GM19328 (cell line): ENCODE measurements around the gene TLK2.

Source experiments
- ATAC-seq: cut with Tn5 transposase; IDR thresholded peaks from one replicate; pipeline ENCODE4 v1.9.1; 2021; ENCODE audit warnings: mild to moderate bottlenecking, moderate library complexity; ENCODE audit not compliant: unreplicated experiment

Gene TLK2

DNA sequence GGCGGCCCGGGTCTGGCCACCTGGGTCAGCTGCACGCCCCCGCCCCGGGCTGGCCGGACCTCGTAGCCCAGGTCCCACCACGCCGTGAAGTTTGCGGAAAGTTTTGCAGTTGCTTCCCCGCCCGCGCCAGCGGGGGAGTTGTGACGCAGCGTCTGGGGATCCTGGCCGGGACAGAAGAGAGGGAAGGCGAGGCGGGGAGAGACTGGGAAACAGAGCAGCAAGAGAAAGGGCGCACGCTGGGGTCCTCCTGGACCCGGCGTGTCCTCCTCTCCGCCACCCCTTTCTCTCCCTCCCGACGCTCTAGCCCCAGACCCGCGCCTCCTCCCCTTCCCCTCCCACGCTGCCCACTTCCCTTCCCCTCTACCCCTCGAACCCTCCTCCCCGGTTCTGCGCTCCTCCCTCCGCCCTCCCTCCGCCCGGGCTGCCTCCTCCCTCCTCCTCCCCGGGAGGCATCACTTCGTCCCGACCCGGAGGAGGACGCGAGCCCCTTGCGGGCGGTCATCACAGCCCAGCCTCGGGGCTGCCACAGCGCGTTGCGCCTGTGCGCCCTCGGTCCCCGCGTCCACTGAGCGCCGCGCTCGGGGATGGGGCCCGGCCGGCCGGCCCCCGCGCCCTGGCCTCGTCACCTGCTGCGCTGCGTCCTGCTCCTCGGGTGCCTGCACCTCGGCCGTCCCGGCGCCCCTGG, 148.7 kb downstream of the TLK2 start, which contains the start of gene MRC2:
Gene MRC2, plus strand, starts transcription at position 452 of the 685 bp plus-strand sequence. Its CDS starts 133 bp downstream, at position 585.
- no peak for ATAC-seq

- no peak for ATAC-seq
Observed at GRCh38 chr17:62627904-62628633, 149.4 kb downstream of the TLK2 start.

GRCh38 chr17:62628831-62629555, 150.4 kb downstream of the TLK2 start:
- no peak for ATAC-seq

DNA sequence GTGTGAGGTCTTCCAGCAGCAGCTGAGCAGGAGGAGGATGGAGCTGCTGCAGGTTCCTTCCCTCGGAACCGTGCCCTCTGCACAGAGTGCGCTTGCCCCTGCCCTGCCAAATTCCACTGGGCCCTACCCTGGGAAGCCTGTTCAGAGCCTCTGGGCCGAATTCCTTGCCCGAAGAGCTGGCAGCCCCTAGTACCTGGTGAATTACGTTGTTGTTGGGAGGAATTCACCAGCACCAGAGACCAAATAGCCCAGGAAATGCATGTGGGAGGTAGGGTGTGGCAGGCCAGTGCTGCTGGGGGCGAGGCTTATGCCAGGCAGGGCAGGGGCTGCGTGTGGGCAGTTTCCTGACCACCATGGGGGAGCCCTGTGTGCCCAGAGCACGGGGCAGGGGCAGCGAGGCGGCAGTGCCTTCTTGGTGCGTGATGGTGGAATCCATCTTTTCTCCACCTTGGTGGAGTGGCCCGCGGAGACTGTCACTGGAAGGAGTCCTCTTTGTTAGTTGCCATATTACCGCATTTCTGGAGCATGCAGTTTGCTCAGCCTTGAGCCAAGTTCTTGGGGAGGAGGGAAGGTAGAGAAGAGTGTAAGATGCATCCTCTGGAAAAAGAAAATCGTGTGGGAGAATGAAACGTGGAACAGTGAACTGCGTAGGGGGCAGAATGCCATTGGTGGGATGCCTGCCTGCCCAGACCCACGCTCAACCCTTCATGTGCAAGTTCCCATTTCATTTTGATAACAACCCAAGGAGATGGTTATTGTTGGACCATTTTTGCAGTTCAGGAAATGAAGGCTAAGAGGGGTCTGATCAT, 151.1 kb downstream of the TLK2 start:
- no peak for ATAC-seq

DNA sequence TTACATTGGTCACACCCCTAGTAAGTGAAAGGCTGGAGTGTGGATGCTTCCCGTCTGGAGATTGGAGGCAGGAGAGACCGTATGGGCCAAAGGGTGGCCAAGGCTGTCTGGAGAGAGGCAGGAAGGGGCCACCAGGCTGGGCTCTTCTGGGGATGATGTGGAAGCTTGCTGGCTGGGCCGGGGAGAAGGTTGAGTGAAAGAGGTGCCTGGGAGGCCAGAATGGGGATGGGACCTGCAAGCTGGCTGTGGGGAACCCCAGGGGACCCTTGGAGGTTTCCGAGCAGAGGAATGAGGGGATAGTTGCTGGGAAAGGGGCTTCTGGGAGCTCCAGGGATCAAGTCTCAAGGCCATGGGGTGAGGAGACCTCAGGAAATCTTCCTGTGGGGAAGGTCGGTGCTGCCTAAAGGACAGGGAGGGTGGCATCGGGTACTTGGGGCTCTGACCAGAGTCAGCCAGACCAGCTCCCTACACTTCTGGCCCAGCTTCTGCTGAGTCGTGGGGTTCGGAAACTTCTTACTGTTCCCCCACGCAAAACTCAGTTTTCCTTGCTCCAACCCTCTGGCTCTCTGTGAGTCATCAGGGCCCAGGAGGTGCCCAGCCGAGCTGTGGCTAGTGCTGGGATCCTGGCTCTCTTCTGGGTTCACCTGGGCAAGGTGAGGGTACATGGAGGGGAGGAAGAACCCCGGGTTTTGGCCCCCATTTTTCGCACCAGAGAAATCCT, 151.9 kb downstream of the TLK2 start:
- ATAC-seq = no peak

DNA sequence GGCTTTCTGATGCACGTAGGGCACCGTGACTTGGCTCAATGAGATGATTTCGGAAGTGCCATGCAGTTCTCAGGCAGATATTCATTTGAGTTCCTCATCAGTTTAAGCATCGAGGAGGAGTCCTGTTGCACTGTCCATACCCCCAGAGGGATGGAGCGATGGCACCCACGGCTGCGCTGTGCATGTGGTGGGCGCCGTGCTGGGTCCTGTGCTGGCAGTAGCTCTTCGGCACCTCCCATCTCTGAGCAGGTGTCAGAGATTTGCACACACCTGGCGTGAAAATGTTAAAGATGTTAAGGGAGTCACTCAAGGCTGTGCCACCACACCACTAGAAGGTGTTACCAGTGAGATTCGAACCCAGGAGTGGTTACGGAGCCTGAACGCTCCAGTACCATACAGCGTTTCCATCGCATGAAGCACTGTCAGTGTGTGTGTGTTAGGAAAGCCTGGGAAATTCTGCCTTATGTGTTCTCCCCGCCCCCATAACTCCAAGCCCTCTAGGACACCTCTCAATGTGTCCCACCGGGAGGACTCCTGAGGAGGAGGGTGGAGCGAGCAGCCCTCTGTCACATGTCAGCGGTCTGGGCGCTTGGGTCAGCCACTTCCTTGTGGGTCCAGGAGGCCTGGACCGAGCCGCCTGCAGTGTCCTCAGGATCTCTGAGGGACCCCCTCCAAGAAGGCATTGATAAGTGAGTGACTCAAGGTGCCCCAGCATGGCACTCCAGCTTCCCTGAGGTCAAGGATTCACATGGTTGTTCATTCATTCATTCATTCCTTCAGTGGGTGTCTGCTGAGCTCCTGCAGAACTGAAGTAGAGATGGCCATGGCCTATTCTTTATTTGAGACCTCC, 152.7 kb downstream of the TLK2 start:
- ATAC-seq = no peak

- no peak for ATAC-seq
Observed at GRCh38 chr17:62631936-62632924, 153.6 kb downstream of the TLK2 start.

DNA sequence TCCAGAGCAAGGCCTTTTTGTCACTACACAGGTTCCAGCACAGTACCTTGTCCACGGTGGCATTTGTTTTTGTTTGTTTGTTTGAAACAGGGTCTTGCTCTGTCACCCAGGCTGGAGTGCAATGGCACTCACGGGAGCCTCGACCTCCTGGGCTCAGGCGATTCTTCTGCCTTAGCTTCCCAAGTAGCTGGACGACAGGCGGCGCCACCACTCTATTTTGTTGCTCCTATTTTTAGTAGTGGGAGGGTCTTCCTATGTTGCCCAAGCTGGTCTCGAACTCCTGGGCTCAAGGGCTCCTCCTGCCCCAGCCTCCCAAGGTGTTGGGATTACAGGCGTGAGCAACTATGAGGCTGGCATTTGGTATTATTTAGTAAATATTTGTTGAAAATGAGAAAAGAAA, 159.2 kb downstream of the TLK2 start:
- no peak for ATAC-seq

DNA sequence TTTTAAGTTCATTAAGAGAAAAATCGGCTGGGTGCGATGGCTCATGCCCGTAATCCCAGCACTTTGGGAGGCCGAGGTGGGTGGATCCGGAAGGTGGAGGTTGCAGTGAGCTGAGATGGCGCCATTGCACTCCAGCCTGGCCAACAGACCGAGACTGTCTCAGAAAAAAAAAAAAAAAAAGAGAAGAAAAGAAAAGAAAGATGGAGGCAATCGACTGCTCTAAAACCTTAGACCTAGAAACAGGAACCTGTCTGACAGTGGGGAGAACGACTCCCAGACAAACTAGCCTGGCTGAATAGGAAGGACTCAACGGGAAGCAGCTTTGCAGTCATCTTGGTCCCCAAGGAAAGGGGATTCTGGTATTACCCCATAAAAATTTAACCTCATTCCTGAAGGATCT, 162.5 kb downstream of the TLK2 start:
- ATAC-seq = no peak

DNA sequence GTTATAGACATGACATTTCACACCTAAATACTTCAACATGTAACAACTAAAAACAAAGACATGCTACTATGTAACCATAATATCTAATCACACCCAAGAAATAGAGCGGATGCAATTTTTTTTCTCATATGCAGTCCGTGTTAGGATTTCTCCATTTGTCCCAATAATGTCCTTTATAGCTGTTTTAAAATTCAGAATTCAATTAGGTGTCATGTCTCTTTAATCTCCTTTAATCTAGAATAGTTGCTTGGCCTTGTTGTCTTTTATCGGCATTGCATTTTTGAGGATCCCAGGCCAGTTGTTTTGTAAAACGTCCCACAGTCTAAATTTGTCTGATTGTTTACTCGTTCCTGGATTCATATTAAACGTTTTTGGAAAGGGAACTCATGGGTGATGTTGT, 163.3 kb downstream of the TLK2 start:
- ATAC-seq = no peak

DNA sequence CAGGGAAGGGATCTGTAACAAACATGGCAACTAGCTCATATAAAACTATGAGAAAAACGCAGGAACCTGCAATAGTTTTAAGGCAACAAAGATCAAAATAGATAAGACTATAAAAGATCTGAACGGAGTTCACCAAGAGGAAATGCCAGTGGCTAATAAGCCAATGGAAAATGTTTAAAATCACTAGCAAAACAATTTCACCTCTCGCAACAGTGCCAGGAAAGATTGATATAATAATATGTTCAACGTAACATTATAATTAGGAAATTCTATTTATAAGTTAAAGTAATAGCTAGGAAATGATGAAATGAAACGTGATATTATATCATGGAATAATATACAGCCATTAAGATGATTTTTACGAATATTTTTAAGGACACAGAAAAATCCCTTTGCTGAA, 164.9 kb downstream of the TLK2 start:
- ATAC-seq = no peak

DNA sequence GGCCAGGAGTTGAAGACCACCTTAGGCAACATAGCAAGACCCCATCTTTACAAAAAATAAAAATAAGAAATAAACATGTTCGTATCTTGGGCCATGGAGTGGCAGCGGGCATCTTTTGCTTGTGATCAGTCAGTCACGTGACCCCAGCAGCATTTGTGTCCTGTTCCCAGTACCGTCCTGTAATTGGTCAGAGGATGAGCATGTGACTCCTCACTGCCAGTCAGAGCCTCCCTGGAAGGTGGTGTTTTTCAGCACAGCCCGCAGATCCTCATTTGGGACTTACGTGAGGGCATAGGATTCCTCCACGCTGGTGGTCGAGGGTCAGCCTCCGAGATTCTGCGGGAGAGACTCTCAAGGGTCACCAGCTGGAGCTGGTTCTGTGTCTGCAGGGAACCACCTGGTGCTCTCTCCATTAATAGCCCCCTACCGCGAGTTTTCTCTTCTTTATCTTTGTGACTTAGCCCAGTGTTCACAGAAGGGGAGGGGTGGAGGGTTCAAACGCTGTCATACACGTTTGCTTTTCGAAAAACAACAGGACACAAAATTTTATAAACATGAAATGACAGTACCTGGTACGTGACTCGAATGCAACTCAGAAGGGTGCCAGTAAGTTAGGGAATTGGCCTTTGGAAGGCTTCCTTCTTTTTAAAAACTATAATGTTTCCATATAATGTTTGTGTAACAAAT, 166.0 kb downstream of the TLK2 start:
- no peak for ATAC-seq

- ATAC-seq = no peak
Observed at GRCh38 chr17:62648251-62648955, 169.8 kb downstream of the TLK2 start.

- no peak for ATAC-seq
Observed at GRCh38 chr17:62648956-62649294, 170.3 kb downstream of the TLK2 start.

DNA sequence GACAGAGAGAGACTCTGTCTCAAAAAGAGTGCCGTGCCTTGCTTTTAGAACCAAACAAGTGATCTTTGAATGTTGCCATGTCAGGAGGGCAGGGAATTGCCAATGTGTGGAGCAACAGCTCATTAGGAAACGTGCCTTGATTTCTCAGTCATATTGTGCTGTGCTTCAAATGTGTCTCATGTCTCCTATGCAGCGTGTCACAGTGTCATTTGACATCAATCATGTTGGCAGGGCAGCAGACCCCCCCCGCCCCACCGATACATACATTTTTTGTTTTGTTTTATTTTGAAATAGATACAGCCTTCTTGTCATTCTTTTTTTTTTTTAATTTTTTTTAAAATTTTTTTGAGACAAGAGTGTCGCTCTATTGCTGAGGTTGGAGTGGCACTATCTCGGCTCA, 170.9 kb downstream of the TLK2 start:
- no peak for ATAC-seq

DNA sequence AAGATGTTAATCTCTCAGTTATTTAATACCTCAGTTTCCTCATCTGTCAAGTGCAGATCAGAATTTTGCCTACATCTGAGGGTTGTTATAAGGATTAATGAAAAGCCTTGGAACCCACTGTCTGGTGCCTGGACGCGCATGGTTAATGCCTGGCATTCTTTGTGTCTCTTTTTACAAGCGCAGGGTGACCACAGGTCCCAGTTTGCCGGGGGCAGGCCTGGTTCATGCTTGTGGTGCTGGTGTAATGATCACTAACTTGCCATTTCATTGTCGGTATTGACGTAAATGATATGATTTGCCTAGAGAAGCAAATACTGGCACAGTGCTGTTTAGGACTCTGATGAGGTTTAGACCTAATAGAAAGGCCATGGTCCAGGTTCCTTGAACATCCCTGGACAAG, 172.0 kb downstream of the TLK2 start:
- no peak for ATAC-seq
